Activated B cell treated with CpG ODN at 0.5 μM for 24 hours (primary cell): ENCODE data around the gene KIF13A. TPM values are rescaled to one million over a fixed set of nuclear protein-coding genes. Genes with fewer than 3 reads are reported as not detected.

Source experiments
- ATAC-seq: fragments of 200-7000 bp; cut with Tn5 transposase; one replicate; pipeline ENCODE4 v1.10.0; 2021; ENCODE audit warnings: low read depth, mild to moderate bottlenecking, moderate library complexity
- CTCF ChIA-PET: fragments of 350-600 bp; sonication (Branson Sonifier 250); formaldehyde crosslinking; loops from one replicate; lab custom pipeline; 2021; ENCODE audit warnings: antibody characterized with exemption; lab: Charles Lee
- POLR2A ChIA-PET: fragments of 350-600 bp; sonication (Branson Sonifier 250); formaldehyde crosslinking; loops from one replicate; lab custom pipeline; 2021; ENCODE audit warnings: antibody characterized with exemption; lab: Charles Lee
- DNase-seq: peaks from one replicate; pipeline ENCODE4 v3.0.0; 2022
- H3K27ac Mint-ChIP-seq: one replicate; pipeline ENCODE4 v1.8.0; 2020; ENCODE audit warnings: mixed read lengths
- H3K27me3 Mint-ChIP-seq: one replicate; pipeline ENCODE4 v1.8.0; 2021; ENCODE audit warnings: mixed read lengths
- H3K36me3 Mint-ChIP-seq: one replicate; pipeline ENCODE4 v1.8.0; 2021; ENCODE audit warnings: low read depth, mixed read lengths
- H3K4me1 Mint-ChIP-seq: one replicate; pipeline ENCODE4 v1.8.0; 2021; ENCODE audit warnings: mixed read lengths
- H3K4me3 Mint-ChIP-seq: one replicate; pipeline ENCODE4 v1.8.0; 2020; ENCODE audit warnings: mild to moderate bottlenecking, mixed read lengths
- H3K9me3 Mint-ChIP-seq: one replicate; pipeline ENCODE4 v1.8.0; 2020; ENCODE audit warnings: mixed read lengths
- CTCF ChIP-seq: fragments of 200-600 bp; IDR thresholded peaks from one replicate; pipeline ENCODE4 v1.8.0; 2022; ENCODE audit warnings: antibody characterized with exemption, mild to moderate bottlenecking
- intact Hi-C: fragments of 100-400 bp; cut with micrococcal nuclease; formaldehyde crosslinking; loops from one replicate; pipeline ENCODE4 v1.15.1; 2024
- total RNA-seq: library from RNA; stranded (reverse); gene quantifications from 2 replicates; pipeline ENCODE4 v1.2.3, GENCODE V29; 2022

Gene KIF13A
- total RNA-seq, 1 donor from 2014 or later, result 14.1 TPM

GRCh38 chr6:17831135-17831534 lies 156.3 kb downstream of the KIF13A start:
- no peaks in the 10 kb centered on the region for H3K4me1 Mint-ChIP-seq
- no peak for ATAC-seq
- DNase-seq, result no peak
- CTCF ChIA-PET, result no interaction called here
- intact Hi-C loops, result no loop called here
- no peak for TF ChIP-seq CTCF
- H3K9me3 Mint-ChIP-seq, result no peaks in the 10 kb centered on the region
- H3K36me3 Mint-ChIP-seq, result peaks cover 31% of the 10 kb centered on the region
- H3K4me3 Mint-ChIP-seq, result no peak overlapping the region
- POLR2A ChIA-PET, result no interaction called here
- H3K27me3 Mint-ChIP-seq, result no peaks in the 10 kb centered on the region
- no peak overlapping the region for H3K27ac Mint-ChIP-seq

DNA sequence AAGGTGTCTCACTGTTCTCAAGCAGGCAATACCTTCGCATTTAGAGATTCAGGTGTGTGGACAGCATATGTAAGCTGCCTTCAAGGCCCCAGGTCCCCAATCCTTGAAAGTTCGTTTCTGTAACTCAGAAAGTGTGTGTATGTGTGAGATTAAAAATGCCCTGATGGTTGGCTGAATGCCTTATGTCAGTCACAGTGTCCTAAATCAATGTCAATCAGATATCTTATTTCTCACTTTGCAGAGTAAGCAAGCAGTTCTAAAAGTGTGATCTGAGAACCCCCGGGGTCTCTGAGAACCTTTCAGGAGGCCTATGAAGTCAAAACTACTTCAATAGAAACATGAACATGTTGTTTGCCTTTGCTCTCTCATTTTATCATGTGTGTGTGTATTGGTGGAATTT lies 157.5 kb downstream of the KIF13A start:
- no peak overlapping the region for H3K4me3 Mint-ChIP-seq
- H3K9me3 Mint-ChIP-seq, result no peaks in the 10 kb centered on the region
- POLR2A ChIA-PET, result no interaction called here
- H3K27ac Mint-ChIP-seq, result no peak overlapping the region
- intact Hi-C loops, result no loop called here
- CTCF ChIA-PET, result no interaction called here
- ATAC-seq (no peak), DNase-seq (no peak)
- peaks cover 37% of the 10 kb centered on the region for H3K36me3 Mint-ChIP-seq
- H3K27me3 Mint-ChIP-seq, result no peaks in the 10 kb centered on the region
- no peak for TF ChIP-seq CTCF
- no peaks in the 10 kb centered on the region for H3K4me1 Mint-ChIP-seq

DNA sequence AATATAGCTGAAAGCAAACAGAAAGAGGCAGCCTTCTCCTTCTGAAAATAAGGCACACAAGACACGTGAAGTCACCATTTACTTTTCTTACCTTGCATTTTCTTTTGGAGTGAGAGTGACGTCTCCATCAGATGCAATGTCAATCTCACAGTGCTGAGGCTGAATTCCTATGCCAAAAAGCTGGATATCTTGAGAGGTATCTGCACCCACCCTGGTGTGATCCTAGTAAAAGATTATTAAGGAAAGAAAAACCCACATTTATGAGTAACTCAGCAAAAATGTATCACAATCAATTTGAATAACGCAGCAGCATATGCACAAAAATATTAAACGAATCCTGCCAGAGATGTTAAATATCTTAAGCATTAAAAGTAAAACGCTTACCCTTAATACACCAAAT lies 159.3 kb downstream of the KIF13A start:
- Mint-ChIP-seq H3K36me3 (peaks cover 37% of the 10 kb centered on the region), H3K27me3 (no peaks in the 10 kb centered on the region), H3K4me3 (no peak overlapping the region), H3K9me3 (no peaks in the 10 kb centered on the region), H3K4me1 (no peaks in the 10 kb centered on the region), H3K27ac (no peak overlapping the region)
- ATAC-seq (no peak), DNase-seq (no peak)
- CTCF ChIA-PET, result no interaction called here
- intact Hi-C loops, result no loop called here
- POLR2A ChIA-PET, result no interaction called here
- no peak for TF ChIP-seq CTCF

GRCh38 chr6:17826301-17826700 lies 161.1 kb downstream of the KIF13A start:
- TF ChIP-seq CTCF, result no peak
- H3K27me3 Mint-ChIP-seq, result no peaks in the 10 kb centered on the region
- H3K4me1 Mint-ChIP-seq, result no peaks in the 10 kb centered on the region
- POLR2A ChIA-PET, result no interaction called here
- intact Hi-C loops, result no loop called here
- H3K27ac Mint-ChIP-seq, result no peak overlapping the region
- ATAC-seq (no peak), DNase-seq (no peak)
- H3K9me3 Mint-ChIP-seq, result no peaks in the 10 kb centered on the region
- CTCF ChIA-PET, result no interaction called here
- H3K36me3 Mint-ChIP-seq, result peaks cover 32% of the 10 kb centered on the region
- H3K4me3 Mint-ChIP-seq, result no peak overlapping the region

- Mint-ChIP-seq H3K4me3 (no peak overlapping the region), H3K27ac (no peak overlapping the region), H3K4me1 (no peaks in the 10 kb centered on the region), H3K36me3 (peaks cover 6% of the 10 kb centered on the region), H3K27me3 (no peaks in the 10 kb centered on the region), H3K9me3 (no peaks in the 10 kb centered on the region)
- intact Hi-C loops, result no loop called here
- DNase-seq, result no peak
- no peak for TF ChIP-seq CTCF
- POLR2A ChIA-PET, result no interaction called here
- ATAC-seq, result no peak
- CTCF ChIA-PET, result no interaction called here
These were observed 167.4 kb downstream of the KIF13A start for GRCh38 chr6:17820055-17820454.
